MM.1S (cell line): ENCODE results near the gene NEMP1.

Experiments used
- DNase-seq: peaks from one replicate; pipeline ENCODE4 v3.0.0-alpha.2; 2015
- H2AFZ ChIP-seq: fragments of 300-600 bp; sonication (generic); 2 replicates; pipeline ENCODE4 v1.6.0; 2016; ENCODE audit warnings: antibody characterized with exemption, low read length
- H3F3A ChIP-seq: fragments of 300-600 bp; sonication (generic); 2 replicates; pipeline ENCODE4 v1.6.1; 2016; ENCODE audit warnings: mild to moderate bottlenecking, antibody characterized with exemption, low read length, moderate library complexity, mixed read lengths; ENCODE audit not compliant: insufficient read depth
- H3K27ac ChIP-seq: fragments of 300-600 bp; sonication (generic); 2 replicates; pipeline ENCODE4 v1.5.1; 2016; ENCODE audit warnings: mild to moderate bottlenecking, low read length
- H3K27me3 ChIP-seq: fragments of 300-600 bp; sonication (generic); replicated peaks from 2 replicates; pipeline ENCODE4 v1.6.0; 2016; ENCODE audit warnings: low read length; ENCODE audit not compliant: insufficient read depth
- H3K36me3 ChIP-seq: fragments of 300-600 bp; sonication (generic); replicated peaks from 2 replicates; pipeline ENCODE4 v1.6.1; 2016; ENCODE audit warnings: mild to moderate bottlenecking, low read length, mixed read lengths; ENCODE audit not compliant: insufficient read depth
- H3K4me1 ChIP-seq: fragments of 300-600 bp; sonication (generic); 2 replicates; pipeline ENCODE4 v1.6.1; 2016; ENCODE audit warnings: low read length, mixed read lengths
- H3K4me2 ChIP-seq: fragments of 300-600 bp; sonication (generic); 2 replicates; pipeline ENCODE4 v1.6.0; 2016; ENCODE audit warnings: low read depth, low read length
- H3K4me3 ChIP-seq: fragments of 300-600 bp; sonication (generic); 2 replicates; pipeline ENCODE4 v1.5.1; 2016; ENCODE audit warnings: low read length, mixed read lengths
- H3K79me2 ChIP-seq: fragments of 300-600 bp; sonication (generic); 2 replicates; pipeline ENCODE4 v1.6.1; 2016; ENCODE audit warnings: mixed run types, low read length, mixed read lengths
- H3K9ac ChIP-seq: fragments of 300-600 bp; sonication (generic); 2 replicates; pipeline ENCODE4 v1.6.1; 2016; ENCODE audit warnings: low read length, mixed read lengths
- H3K9me2 ChIP-seq: fragments of 300-600 bp; sonication (generic); replicated peaks from 2 replicates; pipeline ENCODE4 v1.6.1; 2016; ENCODE audit warnings: mild to moderate bottlenecking, low read length, mixed read lengths; ENCODE audit not compliant: insufficient read depth
- H3K9me3 ChIP-seq: fragments of 300-600 bp; sonication (generic); replicated peaks from 2 replicates; pipeline ENCODE4 v1.6.1; 2016; ENCODE audit warnings: mild to moderate bottlenecking, low read length, mixed read lengths; ENCODE audit not compliant: insufficient read depth
- H4K20me1 ChIP-seq: fragments of 300-600 bp; sonication (generic); 2 replicates; pipeline ENCODE4 v1.6.1; 2016; ENCODE audit warnings: mild to moderate bottlenecking, low read length, moderate library complexity, mixed read lengths; ENCODE audit not compliant: insufficient read depth
- EZH2 ChIP-seq: fragments of 300-600 bp; sonication (generic); optimal IDR thresholded peaks from 2 replicates; pipeline ENCODE3; 2017; ENCODE audit warnings: low read depth, mild to moderate bottlenecking, antibody characterized with exemption, low read length, mixed read lengths
- EZH2phosphoT487 ChIP-seq: fragments of 300-600 bp; sonication (generic); IDR thresholded peaks from 2 replicates; pipeline ENCODE4 v1.6.1; 2018; ENCODE audit warnings: antibody characterized with exemption, low read length
- TF ChIP-seq, protein P1 (sequence below): fragments of 300-600 bp; sonication (generic); IDR thresholded peaks from 2 replicates; pipeline ENCODE4 v1.5.1; 2016; ENCODE audit warnings: antibody characterized with exemption, low read length, mixed read lengths

NEMP1 gene

DNA sequence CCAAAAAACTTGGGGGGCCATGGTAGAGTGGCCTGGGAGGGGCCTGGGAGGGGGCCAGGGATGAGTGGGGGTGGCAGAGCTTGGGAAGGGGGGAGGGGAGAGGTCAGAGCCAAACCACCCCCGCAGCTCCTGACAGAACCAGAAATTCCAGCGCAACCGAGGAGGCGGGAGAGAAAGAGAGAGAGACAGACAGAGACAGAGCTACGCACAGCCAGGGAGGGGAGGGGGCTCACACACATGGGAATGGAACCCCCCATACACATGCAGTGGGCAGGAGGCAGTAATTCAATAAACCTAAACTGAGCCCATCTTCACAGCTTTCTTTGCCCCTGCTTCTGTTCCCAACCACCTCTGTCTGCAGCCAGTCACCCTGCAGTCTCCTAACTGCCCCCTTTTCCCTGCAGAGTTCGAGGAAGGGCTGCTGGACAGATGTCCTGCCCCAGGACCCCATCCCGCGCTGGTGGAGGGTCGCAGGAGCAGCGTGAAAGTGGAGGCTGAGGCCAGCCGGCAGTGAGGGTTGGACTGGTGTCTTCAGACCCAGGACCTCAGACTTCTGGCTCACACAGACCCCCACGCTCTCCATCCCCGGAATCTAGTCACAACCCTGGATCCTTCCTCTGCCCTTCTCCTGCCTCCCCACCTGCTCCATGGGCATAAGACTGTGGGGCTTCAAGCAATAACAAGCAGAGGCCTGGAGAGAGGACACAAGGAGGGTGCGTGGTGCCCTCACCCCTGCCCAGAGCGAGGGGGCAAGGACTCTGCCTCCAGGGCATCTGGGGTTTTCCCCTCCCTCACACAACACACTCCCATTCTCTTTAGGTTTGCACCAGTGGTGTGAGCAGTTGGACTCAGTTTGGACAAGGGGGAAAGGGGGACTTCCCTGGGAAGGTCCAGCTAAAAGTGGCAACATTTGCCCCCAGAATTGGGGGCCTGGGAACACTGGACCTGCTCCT is 15.9 kb upstream of the NEMP1 start:
- H4K20me1 ChIP-seq: no peaks in the 10 kb centered on the region
- no peak for DNase-seq
- no peaks in the 10 kb centered on the region for H3K9me2 ChIP-seq
- no peaks in the 10 kb centered on the region for H3K36me3 ChIP-seq
- no peak overlapping the region for H3K27ac ChIP-seq
- H3F3A ChIP-seq: no peaks in the 10 kb centered on the region
- H2AFZ ChIP-seq: no peak overlapping the region
- no peaks in the 10 kb centered on the region for H3K9me3 ChIP-seq
- H3K4me2 ChIP-seq: no peak overlapping the region
- no peak overlapping the region for H3K9ac ChIP-seq
- H3K4me1 ChIP-seq: no peaks in the 10 kb centered on the region
- no peak for TF ChIP-seq EZH2
- TF ChIP-seq, protein P1, sequence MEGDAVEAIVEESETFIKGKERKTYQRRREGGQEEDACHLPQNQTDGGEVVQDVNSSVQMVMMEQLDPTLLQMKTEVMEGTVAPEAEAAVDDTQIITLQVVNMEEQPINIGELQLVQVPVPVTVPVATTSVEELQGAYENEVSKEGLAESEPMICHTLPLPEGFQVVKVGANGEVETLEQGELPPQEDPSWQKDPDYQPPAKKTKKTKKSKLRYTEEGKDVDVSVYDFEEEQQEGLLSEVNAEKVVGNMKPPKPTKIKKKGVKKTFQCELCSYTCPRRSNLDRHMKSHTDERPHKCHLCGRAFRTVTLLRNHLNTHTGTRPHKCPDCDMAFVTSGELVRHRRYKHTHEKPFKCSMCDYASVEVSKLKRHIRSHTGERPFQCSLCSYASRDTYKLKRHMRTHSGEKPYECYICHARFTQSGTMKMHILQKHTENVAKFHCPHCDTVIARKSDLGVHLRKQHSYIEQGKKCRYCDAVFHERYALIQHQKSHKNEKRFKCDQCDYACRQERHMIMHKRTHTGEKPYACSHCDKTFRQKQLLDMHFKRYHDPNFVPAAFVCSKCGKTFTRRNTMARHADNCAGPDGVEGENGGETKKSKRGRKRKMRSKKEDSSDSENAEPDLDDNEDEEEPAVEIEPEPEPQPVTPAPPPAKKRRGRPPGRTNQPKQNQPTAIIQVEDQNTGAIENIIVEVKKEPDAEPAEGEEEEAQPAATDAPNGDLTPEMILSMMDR: no peak
- TF ChIP-seq EZH2phosphoT487: no peak
- H3K27me3 ChIP-seq: no peaks in the 10 kb centered on the region
- no peak overlapping the region for H3K4me3 ChIP-seq
- H3K79me2 ChIP-seq: no peaks in the 10 kb centered on the region

DNA sequence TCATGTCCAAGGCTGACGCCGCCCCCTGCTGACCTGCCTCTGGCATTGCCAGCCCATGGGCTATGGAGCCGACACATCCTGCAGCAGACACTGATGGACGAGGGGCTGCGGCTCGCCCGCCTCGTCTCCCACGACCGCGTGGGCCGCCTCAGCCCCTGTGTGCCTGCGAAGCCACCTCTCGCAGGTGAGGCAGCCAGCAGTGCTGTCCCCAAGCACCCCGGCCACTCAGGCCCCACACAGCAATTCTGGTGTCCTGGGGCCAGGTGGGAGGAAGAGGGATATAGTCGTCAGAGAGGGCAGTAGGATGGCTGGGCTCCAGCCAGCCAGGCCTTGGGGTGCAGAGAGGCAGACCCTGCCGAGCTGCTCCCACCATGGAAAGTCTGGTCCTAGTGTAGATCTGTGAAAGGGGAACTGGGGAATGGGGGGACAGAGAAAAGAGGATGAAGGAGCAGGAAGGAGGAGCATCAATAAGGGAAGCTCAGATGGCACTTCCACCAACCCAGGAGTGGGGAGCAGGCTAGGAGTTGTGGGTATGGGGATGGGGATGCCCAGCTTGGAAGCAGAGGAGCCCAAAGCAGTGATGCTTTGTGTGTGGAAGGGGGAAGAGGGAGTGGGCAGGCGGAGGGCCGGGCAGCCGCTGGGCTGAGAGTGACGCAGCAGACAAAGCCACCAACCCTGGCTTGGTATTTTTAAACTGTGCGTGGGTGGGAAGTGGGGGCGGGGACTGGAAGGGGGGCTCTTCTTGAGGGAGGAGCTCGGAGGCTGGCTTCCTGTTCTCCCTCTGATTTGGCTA is 15.0 kb upstream of the NEMP1 start:
- H3K36me3 ChIP-seq: no peaks in the 10 kb centered on the region
- H3K4me3 ChIP-seq: no peak overlapping the region
- no peak overlapping the region for H3K4me2 ChIP-seq
- DNase-seq: peak; percentile 29
- no peak overlapping the region for H3K27ac ChIP-seq
- no peak overlapping the region for H2AFZ ChIP-seq
- no peaks in the 10 kb centered on the region for H3K79me2 ChIP-seq
- H3K9me2 ChIP-seq: no peaks in the 10 kb centered on the region
- H3K27me3 ChIP-seq: no peaks in the 10 kb centered on the region
- no peaks in the 10 kb centered on the region for H3K4me1 ChIP-seq
- no peak for TF ChIP-seq EZH2
- TF ChIP-seq, protein P1: peak; percentile 62
- no peak for TF ChIP-seq EZH2phosphoT487
- H3K9me3 ChIP-seq: no peaks in the 10 kb centered on the region
- no peaks in the 10 kb centered on the region for H4K20me1 ChIP-seq
- H3F3A ChIP-seq: no peaks in the 10 kb centered on the region
- no peak overlapping the region for H3K9ac ChIP-seq

DNA sequence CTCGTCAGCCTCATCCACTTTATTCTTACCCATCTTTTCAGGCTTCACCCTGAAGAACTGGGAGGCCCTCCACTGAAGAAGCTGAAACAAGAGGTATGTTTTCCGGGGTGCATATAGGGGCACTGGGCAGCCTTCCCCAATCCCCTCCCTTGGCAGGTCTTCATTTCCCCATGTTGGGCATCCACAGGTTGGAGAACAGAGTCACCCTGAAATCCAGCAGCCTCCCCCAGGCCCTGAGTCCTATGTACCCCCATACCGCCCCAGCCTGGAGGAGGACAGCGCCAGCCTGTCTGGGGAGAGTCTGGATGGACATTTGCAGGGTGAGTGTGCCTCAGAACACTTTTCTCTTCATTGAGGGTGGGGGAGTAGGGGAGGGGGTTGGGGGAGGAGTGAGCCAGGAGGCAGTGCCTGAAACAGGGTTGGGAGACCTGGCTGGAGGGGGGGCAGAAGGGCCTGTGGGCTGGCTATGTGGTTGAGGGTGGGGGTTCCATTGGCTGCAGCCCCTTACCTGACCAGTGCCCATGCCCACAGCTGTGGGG is 14.4 kb upstream of the NEMP1 start:
- Histone ChIP-seq H3K27ac (no peak overlapping the region), H3K36me3 (no peaks in the 10 kb centered on the region)

More for the DNA sequence above, 14.4 kb upstream of the NEMP1 start:
- Histone ChIP-seq H4K20me1 (no peaks in the 10 kb centered on the region), H3K79me2 (no peaks in the 10 kb centered on the region), H2AFZ (no peak overlapping the region), H3K4me2 (no peak overlapping the region), H3K9me2 (no peaks in the 10 kb centered on the region), H3K27me3 (no peaks in the 10 kb centered on the region), H3K9ac (no peak overlapping the region), H3K4me1 (no peaks in the 10 kb centered on the region), H3K4me3 (no peak overlapping the region), H3K9me3 (no peaks in the 10 kb centered on the region), H3F3A (peaks cover 5% of the 10 kb centered on the region)
- TF ChIP-seq, protein P1: no peak
- no peak for TF ChIP-seq EZH2
- TF ChIP-seq EZH2phosphoT487: no peak
- DNase-seq: no peak
